ENCODE measurements around the gene PTTG1IP.
A peak's percentile ranks its signal among the peaks of the same experiment; 100 is the strongest.

Gene PTTG1IP

DNA sequence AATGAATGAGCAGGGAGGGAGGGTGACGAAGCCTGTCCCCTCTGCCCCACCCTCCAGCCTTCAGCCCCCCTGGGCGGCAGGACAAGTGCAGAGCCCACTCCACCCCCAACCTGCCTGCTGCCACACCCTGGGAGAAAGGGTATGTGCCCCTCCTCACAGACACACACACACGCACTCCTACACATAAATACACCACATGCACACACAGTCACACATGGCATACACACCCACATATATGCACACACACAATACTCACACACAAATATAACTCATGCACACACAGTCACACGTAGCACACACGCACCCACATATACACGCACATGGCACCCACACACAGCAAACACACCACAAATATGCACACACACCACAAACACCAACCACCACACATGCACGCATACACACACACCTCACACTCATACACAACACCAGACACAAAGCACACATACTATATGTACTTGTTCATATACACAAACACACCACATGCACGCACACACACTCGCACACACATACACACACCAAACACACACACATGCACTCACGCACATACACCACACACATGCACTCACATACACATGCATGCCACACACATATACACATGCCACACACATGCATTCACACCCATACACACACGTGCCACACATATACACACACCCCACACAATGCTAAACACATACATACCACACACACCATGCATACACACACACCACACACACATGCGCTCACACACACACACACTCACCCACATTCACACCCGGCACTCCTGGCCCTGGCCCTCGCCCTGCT is 30.8 kb upstream of the PTTG1IP start:
- POLR2A ChIA-PET, result no interaction called here
- Histone ChIP-seq H3K9me3 (ENCODE audit: control insufficient read depth, insufficient read depth, low read depth, low read length) (no peaks in the 10 kb centered on the region), H3K4me3 (ENCODE audit: low read depth, low read length) (no peak overlapping the region), H3K4me1 (ENCODE audit: control insufficient read depth, insufficient read depth, low read length) (no peaks in the 10 kb centered on the region), H3K36me3 (ENCODE audit: control insufficient read depth in 2 of 2, insufficient read depth in 1 of 2, low read length in 2 of 2) (no peaks in the 10 kb centered on the region), H3K27ac (ENCODE audit: extremely low read depth, low read depth, low read length) (no peak overlapping the region)
- CTCF ChIA-PET, result no interaction called here
- TF ChIP-seq, protein P1, sequence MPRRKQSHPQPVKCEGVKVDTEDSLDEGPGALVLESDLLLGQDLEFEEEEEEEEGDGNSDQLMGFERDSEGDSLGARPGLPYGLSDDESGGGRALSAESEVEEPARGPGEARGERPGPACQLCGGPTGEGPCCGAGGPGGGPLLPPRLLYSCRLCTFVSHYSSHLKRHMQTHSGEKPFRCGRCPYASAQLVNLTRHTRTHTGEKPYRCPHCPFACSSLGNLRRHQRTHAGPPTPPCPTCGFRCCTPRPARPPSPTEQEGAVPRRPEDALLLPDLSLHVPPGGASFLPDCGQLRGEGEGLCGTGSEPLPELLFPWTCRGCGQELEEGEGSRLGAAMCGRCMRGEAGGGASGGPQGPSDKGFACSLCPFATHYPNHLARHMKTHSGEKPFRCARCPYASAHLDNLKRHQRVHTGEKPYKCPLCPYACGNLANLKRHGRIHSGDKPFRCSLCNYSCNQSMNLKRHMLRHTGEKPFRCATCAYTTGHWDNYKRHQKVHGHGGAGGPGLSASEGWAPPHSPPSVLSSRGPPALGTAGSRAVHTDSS (tag by site-specific recombination; IDR thresholded peaks at IDR 0.05), result no peak
- no peak for TF ChIP-seq ZNF354C (tag by site-specific recombination; IDR thresholded peaks at IDR 0.05; ENCODE audit: borderline replicate concordance, low read depth)
- TF ChIP-seq ZNF677 (tag by site-specific recombination; IDR thresholded peaks at IDR 0.05), result no peak
- TF ChIP-seq GLIS2 (tag by site-specific recombination; IDR thresholded peaks at IDR 0.05), result no peak
- TF ChIP-seq, protein P2, sequence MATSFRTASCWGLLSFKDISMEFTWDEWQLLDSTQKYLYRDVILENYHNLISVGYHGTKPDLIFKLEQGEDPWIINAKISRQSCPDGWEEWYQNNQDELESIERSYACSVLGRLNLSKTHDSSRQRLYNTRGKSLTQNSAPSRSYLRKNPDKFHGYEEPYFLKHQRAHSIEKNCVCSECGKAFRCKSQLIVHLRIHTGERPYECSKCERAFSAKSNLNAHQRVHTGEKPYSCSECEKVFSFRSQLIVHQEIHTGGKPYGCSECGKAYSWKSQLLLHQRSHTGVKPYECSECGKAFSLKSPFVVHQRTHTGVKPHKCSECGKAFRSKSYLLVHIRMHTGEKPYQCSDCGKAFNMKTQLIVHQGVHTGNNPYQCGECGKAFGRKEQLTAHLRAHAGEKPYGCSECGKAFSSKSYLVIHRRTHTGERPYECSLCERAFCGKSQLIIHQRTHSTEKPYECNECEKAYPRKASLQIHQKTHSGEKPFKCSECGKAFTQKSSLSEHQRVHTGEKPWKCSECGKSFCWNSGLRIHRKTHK (tag by site-specific recombination; IDR thresholded peaks at IDR 0.05), result no peak
- no peak for TF ChIP-seq ZSCAN23 (tag by site-specific recombination; IDR thresholded peaks at IDR 0.05)
- TF ChIP-seq, protein P3, sequence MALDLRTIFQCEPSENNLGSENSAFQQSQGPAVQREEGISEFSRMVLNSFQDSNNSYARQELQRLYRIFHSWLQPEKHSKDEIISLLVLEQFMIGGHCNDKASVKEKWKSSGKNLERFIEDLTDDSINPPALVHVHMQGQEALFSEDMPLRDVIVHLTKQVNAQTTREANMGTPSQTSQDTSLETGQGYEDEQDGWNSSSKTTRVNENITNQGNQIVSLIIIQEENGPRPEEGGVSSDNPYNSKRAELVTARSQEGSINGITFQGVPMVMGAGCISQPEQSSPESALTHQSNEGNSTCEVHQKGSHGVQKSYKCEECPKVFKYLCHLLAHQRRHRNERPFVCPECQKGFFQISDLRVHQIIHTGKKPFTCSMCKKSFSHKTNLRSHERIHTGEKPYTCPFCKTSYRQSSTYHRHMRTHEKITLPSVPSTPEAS (tag by site-specific recombination; IDR thresholded peaks at IDR 0.05), result peak; percentile 91
- TF ChIP-seq, protein P4, sequence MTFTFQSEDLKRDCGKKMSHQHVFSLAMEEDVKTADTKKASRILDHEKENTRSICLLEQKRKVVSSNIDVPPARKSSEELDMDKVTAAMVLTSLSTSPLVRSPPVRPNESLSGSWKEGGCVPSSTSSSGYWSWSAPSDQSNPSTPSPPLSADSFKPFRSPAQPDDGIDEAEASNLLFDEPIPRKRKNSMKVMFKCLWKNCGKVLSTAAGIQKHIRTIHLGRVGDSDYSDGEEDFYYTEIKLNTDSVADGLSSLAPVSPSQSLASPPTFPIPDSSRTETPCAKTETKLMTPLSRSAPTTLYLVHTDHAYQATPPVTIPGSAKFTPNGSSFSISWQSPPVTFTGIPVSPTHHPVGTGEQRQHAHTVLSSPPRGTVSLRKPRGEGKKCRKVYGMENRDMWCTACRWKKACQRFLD (tag by site-specific recombination; IDR thresholded peaks at IDR 0.05), result no peak
- TF ChIP-seq ZNF10 (tag by site-specific recombination; IDR thresholded peaks at IDR 0.05), result no peak
- no peak for TF ChIP-seq TCF7L2 (IDR thresholded peaks at IDR 0.05; ENCODE audit: borderline replicate concordance, low read depth, low read length)
- TF ChIP-seq ZNF571 (tag by site-specific recombination; IDR thresholded peaks at IDR 0.05), result no peak
- TF ChIP-seq ZNF610 (tag by site-specific recombination; IDR thresholded peaks at IDR 0.05; ENCODE audit: borderline replicate concordance), result no peak
- no peak for TF ChIP-seq HOXC10 (CRISPR knock-in tag; IDR thresholded peaks at IDR 0.05)
- TF ChIP-seq ZNF416 (tag by site-specific recombination; IDR thresholded peaks at IDR 0.05), result no peak
- no peak for TF ChIP-seq ZIC2 (tag by site-specific recombination; IDR thresholded peaks at IDR 0.05)
- no peak for TF ChIP-seq ZNF776 (tag by site-specific recombination; IDR thresholded peaks at IDR 0.05; ENCODE audit: borderline replicate concordance)
- TF ChIP-seq, protein P5, sequence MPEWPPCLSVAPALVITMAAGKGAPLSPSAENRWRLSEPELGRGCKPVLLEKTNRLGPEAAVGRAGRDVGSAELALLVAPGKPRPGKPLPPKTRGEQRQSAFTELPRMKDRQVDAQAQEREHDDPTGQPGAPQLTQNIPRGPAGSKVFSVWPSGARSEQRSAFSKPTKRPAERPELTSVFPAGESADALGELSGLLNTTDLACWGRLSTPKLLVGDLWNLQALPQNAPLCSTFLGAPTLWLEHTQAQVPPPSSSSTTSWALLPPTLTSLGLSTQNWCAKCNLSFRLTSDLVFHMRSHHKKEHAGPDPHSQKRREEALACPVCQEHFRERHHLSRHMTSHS (tag by site-specific recombination; IDR thresholded peaks at IDR 0.05), result no peak
- no peak for TF ChIP-seq ZNF292 (tag by site-specific recombination; IDR thresholded peaks at IDR 0.05; ENCODE audit: borderline replicate concordance, low read depth)
- TF ChIP-seq ZNF366 (tag by site-specific recombination; conservative IDR thresholded peaks at IDR 0.05), result no peak
- no peak for TF ChIP-seq YY1 (tag by site-specific recombination; IDR thresholded peaks at IDR 0.05)
- TF ChIP-seq ZNF600 (tag by site-specific recombination; IDR thresholded peaks at IDR 0.05), result no peak
- no peak for TF ChIP-seq ZNF747 (tag by site-specific recombination; IDR thresholded peaks at IDR 0.05)
- TF ChIP-seq KLF7 (tag by site-specific recombination; IDR thresholded peaks at IDR 0.05; ENCODE audit: borderline replicate concordance), result no peak
- no peak for TF ChIP-seq ZNF596 (tag by site-specific recombination; IDR thresholded peaks at IDR 0.05)
- TF ChIP-seq, protein P6, sequence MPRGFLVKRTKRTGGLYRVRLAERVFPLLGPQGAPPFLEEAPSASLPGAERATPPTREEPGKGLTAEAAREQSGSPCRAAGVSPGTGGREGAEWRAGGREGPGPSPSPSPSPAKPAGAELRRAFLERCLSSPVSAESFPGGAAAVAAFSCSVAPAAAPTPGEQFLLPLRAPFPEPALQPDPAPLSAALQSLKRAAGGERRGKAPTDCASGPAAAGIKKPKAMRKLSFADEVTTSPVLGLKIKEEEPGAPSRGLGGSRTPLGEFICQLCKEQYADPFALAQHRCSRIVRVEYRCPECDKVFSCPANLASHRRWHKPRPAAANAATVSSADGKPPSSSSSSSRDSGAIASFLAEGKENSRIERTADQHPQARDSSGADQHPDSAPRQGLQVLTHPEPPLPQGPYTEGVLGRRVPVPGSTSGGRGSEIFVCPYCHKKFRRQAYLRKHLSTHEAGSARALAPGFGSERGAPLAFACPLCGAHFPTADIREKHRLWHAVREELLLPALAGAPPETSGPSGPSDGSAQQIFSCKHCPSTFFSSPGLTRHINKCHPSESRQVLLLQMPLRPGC (tag by site-specific recombination; IDR thresholded peaks at IDR 0.05), result no peak
- TF ChIP-seq ZNF549 (tag by site-specific recombination; IDR thresholded peaks at IDR 0.05), result no peak
- TF ChIP-seq GLI2 (tag by site-specific recombination; IDR thresholded peaks at IDR 0.05; ENCODE audit: borderline replicate concordance, low read depth), result no peak
- TF ChIP-seq ZNF658 (tag by site-specific recombination; IDR thresholded peaks at IDR 0.05), result no peak
- TF ChIP-seq MEIS1 (CRISPR knock-in tag; IDR thresholded peaks at IDR 0.05; ENCODE audit: borderline replicate concordance), result no peak
- TF ChIP-seq ZNF350 (tag by site-specific recombination; IDR thresholded peaks at IDR 0.05), result no peak
- TF ChIP-seq ZNF248 (tag by site-specific recombination; IDR thresholded peaks at IDR 0.05), result no peak

Measured in HEK293 (cell line).